ENCODE results near the gene RNF113A. TPM values are rescaled to one million over a fixed set of nuclear protein-coding genes. Genes with fewer than 3 reads are reported as not detected.
A peak's percentile ranks its signal among the peaks of the same experiment; 100 is the strongest.

Gene RNF113A
- total RNA-seq, 1 donor from 2014 or later = 9.7 TPM

DNA sequence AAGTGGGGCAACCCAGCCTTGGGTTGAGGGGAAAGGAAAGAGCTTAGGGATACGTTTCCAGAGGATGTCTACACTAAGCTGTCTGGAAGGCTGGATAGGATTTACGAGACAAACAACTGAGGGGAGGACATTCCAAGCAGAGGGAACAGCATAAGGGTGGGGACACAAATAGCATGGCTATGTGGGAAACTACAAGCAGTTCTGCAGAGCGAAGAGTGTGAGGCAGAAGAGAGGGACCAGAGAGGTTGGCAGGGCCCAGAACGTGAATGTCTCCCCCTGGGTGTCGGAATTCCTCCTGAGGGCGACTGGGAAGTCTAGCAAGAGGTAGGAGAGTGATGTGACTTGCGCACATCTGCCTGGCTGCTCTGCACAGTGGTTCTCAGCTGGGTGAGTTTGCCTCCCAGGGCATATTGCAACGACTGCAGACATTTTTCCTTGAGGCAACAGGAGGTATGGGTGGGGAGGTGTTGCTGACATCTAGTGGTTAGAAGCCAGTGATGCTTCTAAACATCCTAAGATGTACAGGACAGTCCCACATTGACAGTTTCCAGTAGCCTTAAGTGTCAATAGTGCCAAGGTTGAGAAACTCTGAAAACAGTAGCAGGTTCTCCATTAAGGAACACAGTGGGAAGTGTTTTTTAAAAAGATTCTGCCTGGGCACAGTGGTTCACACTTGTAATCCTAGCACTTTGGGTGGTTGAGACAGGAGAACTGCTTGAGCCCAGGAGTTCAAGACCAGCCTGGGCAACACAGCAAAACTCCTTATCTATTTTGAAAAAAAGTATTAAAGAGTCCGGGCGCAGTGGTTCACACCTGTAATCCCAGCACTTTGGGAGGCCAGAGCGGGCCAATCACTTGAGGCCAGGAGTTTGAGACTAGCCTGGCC, 9.3 kb upstream of the RNF113A start:
- no peak for DNase-seq (ENCODE audit: low spot score in 2 of 2, unreplicated experiment in 2 of 2)
- no peak overlapping the region for H3K27ac Mint-ChIP-seq
- H3K4me3 Mint-ChIP-seq = no peak overlapping the region

DNA sequence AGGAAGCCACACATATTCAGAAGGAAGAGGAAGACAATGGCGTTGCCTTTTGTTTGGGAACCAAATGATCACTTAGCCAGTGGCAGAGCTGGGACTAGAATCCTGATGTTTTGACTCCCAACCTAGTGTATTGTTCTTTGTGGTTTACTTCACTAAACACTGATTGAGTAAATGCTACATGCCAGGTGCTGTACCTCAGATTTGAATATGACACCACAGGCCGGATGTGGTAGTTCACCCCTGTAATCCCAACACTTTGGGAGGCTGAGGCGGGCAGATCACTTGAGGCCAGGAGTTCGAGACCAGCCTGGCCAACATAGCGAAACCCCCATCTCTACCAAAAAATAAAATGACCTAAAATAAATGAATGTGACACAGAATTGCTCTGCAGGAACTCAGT, 8.5 kb upstream of the RNF113A start:
- H3K36me3 Mint-ChIP-seq = peaks cover 9% of the 10 kb centered on the region
- H3K4me3 Mint-ChIP-seq = no peak overlapping the region
- DNase-seq (ENCODE audit: low spot score in 2 of 2, unreplicated experiment in 2 of 2) = no peak
- peaks cover 7% of the 10 kb centered on the region for H3K9me3 Mint-ChIP-seq
- TF ChIP-seq, protein P1, sequence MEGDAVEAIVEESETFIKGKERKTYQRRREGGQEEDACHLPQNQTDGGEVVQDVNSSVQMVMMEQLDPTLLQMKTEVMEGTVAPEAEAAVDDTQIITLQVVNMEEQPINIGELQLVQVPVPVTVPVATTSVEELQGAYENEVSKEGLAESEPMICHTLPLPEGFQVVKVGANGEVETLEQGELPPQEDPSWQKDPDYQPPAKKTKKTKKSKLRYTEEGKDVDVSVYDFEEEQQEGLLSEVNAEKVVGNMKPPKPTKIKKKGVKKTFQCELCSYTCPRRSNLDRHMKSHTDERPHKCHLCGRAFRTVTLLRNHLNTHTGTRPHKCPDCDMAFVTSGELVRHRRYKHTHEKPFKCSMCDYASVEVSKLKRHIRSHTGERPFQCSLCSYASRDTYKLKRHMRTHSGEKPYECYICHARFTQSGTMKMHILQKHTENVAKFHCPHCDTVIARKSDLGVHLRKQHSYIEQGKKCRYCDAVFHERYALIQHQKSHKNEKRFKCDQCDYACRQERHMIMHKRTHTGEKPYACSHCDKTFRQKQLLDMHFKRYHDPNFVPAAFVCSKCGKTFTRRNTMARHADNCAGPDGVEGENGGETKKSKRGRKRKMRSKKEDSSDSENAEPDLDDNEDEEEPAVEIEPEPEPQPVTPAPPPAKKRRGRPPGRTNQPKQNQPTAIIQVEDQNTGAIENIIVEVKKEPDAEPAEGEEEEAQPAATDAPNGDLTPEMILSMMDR (IDR thresholded peaks at IDR 0.05; ENCODE audit: unreplicated experiment) = no peak
- no peaks in the 10 kb centered on the region for H3K4me1 Mint-ChIP-seq
- H3K27me3 Mint-ChIP-seq (ENCODE audit: low read depth) = no peaks in the 10 kb centered on the region
- H3K27ac Mint-ChIP-seq = no peak overlapping the region

More for the DNA sequence above, 9.3 kb upstream of the RNF113A start:
- H3K9me3 Mint-ChIP-seq = peaks cover 7% of the 10 kb centered on the region
- no peaks in the 10 kb centered on the region for H3K4me1 Mint-ChIP-seq
- no peaks in the 10 kb centered on the region for H3K27me3 Mint-ChIP-seq (ENCODE audit: low read depth)
- peaks cover 9% of the 10 kb centered on the region for H3K36me3 Mint-ChIP-seq
- TF ChIP-seq, protein P1 (IDR thresholded peaks at IDR 0.05; ENCODE audit: unreplicated experiment) = peak; percentile 18

DNA sequence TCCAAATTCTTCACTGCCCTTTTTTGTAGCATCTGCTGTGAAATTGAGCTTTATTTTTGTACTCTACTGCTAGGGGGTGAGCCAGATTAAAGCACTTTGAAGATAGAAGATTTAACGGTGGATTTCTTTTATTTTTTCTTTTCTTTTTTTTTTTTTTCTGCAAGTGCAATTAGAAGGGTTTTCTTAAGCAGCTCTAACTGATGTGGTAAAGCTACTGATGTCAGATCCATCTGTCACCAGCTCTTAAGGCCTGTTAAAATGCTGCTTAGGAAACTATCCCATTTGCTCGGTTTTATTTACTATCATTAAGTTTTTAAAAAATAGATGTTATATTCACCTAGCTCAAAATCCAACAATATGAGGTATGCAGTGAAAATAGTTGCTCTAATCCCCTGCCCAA, 7.2 kb upstream of the RNF113A start:
- no peak for DNase-seq (ENCODE audit: low spot score in 2 of 2, unreplicated experiment in 2 of 2)
- Mint-ChIP-seq H3K4me1 (no peaks in the 10 kb centered on the region), H3K9me3 (peaks cover 6% of the 10 kb centered on the region), H3K36me3 (peaks cover 9% of the 10 kb centered on the region), H3K27ac (no peak overlapping the region), H3K4me3 (no peak overlapping the region), H3K27me3 (ENCODE audit: low read depth) (no peaks in the 10 kb centered on the region)
- TF ChIP-seq, protein P1 (IDR thresholded peaks at IDR 0.05; ENCODE audit: unreplicated experiment) = no peak

DNA sequence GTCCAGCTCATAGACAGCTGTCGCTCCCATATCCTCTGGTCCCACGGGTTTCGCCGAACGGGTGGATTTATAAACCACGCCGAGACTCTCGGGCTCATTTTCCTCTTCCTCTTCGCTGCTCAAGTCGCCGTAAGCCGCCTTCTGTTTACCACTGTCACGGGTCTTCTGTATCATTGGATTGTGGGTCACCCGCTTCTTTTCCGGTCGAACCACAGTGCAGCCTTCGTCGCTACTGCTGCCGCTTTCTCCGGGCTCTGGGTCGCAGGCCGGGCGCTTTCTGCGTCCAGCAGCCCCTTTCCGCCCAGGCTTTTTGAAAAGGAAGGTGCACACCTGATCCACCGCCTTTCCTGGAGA, 311 bp downstream of the RNF113A start:
- Mint-ChIP-seq H3K9me3 (peaks cover 11% of the 10 kb centered on the region), H3K36me3 (no peaks in the 10 kb centered on the region), H3K4me1 (peaks cover 11% of the 10 kb centered on the region), H3K27me3 (ENCODE audit: low read depth) (no peaks in the 10 kb centered on the region), H3K4me3 (peak overlapping the region; percentile 81), H3K27ac (peak overlapping the region; percentile 98)
- no peak for DNase-seq (ENCODE audit: low spot score in 2 of 2, unreplicated experiment in 2 of 2)
- TF ChIP-seq, protein P1 (IDR thresholded peaks at IDR 0.05; ENCODE audit: unreplicated experiment) = no peak

DNA sequence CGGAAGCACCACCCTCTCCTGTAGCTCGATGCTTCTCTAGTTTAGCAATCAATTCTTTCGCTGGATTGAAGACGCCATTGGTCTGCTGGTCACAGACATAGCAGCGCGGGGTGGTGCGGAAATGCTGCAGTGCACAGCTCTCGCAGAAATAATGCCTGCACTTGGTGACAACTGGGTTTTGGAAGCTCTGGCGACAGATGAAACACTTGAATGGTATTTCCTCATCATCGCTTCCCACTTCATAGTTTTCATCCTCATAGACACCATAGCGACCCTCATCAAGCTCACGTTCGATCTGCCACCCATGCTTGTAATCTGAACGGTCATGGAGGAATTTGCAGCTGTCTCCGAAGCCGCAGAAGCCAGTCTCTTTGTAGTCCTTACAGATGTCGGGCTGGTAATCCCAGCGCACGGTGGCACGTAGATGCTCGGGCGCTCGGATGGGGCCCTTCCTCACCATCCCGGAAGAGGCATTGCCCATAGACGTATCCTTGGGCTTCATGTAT, 854 bp downstream of the RNF113A start:
- H3K4me3 Mint-ChIP-seq = peak overlapping the region; percentile 81
- TF ChIP-seq, protein P1 (IDR thresholded peaks at IDR 0.05; ENCODE audit: unreplicated experiment) = no peak
- H3K4me1 Mint-ChIP-seq = peaks cover 11% of the 10 kb centered on the region
- H3K9me3 Mint-ChIP-seq = peaks cover 11% of the 10 kb centered on the region
- no peaks in the 10 kb centered on the region for H3K27me3 Mint-ChIP-seq (ENCODE audit: low read depth)
- peak overlapping the region; percentile 98 for H3K27ac Mint-ChIP-seq
- DNase-seq (ENCODE audit: low spot score in 2 of 2, unreplicated experiment in 2 of 2) = peak in 1 of 2 experiments; percentile 42
- no peaks in the 10 kb centered on the region for H3K36me3 Mint-ChIP-seq

All from mesothelial cell of epicardium (in vitro differentiated cells).